ENCODE results near the gene ATXN2. TPM values are rescaled to one million over a fixed set of nuclear protein-coding genes. Genes with fewer than 3 reads are reported as not detected.

Gene ATXN2
- total and polyA plus RNA-seq, 9 of the 15 experiments (the other 6 are each of a cell fraction or from before 2014, with no cell fraction given), result 16.8 to 67.8 (median 29.3) TPM

DNA sequence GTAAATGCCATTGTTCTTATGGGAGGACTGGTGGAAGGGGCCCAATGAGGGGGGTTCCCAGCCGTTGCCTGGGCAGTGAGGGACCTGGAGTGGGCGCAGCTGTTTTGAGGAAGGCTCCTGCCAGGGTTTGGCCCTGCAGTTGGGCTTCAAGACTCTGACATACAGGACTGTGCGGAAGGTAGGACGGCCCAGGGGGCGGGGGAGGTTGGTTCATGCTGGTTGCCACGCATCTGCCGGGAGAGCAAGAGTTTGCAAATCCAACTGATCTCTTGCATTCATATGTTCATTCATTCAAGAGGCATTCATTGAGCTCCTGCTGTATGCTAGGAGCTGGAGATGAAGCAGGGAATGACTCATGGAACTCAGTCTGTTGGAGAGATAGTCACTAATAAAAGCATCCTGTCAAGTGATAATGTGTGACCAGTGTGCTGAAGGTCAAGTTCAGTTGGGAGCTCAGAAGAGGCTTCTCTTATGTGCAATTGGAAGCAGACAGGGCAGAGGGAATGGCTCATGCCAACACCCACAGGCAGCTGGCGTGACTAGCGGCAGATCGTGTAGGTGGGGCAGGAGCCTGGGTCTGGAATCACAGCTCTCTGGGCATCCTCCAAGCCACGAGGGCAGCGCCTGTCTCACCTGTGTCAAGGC lies 185.6 kb downstream of the ATXN2 start (continued):
- TF ChIP-seq FIP1L1 (IDR thresholded peaks at IDR 0.05; ENCODE audit: low read depth, low read length, poor library complexity, severe bottlenecking) (no peak), EP300 (IDR thresholded peaks at IDR 0.05; ENCODE audit: low read length) (peak; percentile 62; the same call in 1 of the 2 replicates), ZNF830 (CRISPR knock-in tag; IDR thresholded peaks at IDR 0.05) (no peak), MTA2 (IDR thresholded peaks at IDR 0.05; ENCODE audit: low read depth) (no peak), KAT2B (IDR thresholded peaks at IDR 0.05; ENCODE audit: low read depth, low read length) (no peak), SMC3 (conservative IDR thresholded peaks at IDR 0.05; ENCODE audit: insufficient read depth, low read depth, low read length) (no peak), SAFB2 (IDR thresholded peaks at IDR 0.05; ENCODE audit: borderline replicate concordance, low read depth, low read length, severe bottlenecking) (no peak), MYC (IDR thresholded peaks at IDR 0.05; ENCODE audit: low read depth, low read length) (no peak), MYC (CRISPR knock-in tag; IDR thresholded peaks at IDR 0.05; ENCODE audit: borderline replicate concordance, low read depth) (no peak)
- TF ChIP-seq, protein P1, sequence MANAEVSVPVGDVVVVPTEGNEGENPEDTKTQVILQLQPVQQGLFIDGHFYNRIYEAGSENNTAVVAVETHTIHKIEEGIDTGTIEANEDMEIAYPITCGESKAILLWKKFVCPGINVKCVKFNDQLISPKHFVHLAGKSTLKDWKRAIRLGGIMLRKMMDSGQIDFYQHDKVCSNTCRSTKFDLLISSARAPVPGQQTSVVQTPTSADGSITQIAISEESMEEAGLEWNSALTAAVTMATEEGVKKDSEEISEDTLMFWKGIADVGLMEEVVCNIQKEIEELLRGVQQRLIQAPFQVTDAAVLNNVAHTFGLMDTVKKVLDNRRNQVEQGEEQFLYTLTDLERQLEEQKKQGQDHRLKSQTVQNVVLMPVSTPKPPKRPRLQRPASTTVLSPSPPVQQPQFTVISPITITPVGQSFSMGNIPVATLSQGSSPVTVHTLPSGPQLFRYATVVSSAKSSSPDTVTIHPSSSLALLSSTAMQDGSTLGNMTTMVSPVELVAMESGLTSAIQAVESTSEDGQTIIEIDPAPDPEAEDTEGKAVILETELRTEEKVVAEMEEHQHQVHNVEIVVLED (CRISPR knock-in tag; IDR thresholded peaks at IDR 0.05), result no peak
- TF ChIP-seq, protein P2, sequence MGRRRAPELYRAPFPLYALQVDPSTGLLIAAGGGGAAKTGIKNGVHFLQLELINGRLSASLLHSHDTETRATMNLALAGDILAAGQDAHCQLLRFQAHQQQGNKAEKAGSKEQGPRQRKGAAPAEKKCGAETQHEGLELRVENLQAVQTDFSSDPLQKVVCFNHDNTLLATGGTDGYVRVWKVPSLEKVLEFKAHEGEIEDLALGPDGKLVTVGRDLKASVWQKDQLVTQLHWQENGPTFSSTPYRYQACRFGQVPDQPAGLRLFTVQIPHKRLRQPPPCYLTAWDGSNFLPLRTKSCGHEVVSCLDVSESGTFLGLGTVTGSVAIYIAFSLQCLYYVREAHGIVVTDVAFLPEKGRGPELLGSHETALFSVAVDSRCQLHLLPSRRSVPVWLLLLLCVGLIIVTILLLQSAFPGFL (CRISPR knock-in tag; IDR thresholded peaks at IDR 0.05), result no peak

Data from K562 (cell line).